ENCODE results near the gene IMMP2L.

IMMP2L gene

DNA sequence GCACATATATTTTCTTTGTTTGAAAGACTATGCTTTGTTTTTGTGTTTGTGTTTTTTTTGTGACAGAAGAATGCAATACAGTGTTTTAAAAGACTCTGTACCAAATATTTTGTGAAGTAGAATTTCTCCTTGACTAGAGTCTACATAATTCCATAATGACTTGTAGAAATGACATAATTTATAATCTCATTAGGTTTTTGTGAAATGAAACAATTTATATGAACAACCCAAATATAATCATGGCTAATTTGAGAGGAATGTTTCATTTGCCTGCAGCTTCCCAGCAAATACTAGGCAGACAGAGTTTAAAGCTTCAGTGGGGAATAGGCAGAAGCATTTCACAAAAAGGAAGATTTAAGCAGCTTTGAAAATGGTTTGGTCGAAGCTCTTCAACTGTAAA, 686.9 kb downstream of the IMMP2L start:
- TF ChIP-seq, protein P1, sequence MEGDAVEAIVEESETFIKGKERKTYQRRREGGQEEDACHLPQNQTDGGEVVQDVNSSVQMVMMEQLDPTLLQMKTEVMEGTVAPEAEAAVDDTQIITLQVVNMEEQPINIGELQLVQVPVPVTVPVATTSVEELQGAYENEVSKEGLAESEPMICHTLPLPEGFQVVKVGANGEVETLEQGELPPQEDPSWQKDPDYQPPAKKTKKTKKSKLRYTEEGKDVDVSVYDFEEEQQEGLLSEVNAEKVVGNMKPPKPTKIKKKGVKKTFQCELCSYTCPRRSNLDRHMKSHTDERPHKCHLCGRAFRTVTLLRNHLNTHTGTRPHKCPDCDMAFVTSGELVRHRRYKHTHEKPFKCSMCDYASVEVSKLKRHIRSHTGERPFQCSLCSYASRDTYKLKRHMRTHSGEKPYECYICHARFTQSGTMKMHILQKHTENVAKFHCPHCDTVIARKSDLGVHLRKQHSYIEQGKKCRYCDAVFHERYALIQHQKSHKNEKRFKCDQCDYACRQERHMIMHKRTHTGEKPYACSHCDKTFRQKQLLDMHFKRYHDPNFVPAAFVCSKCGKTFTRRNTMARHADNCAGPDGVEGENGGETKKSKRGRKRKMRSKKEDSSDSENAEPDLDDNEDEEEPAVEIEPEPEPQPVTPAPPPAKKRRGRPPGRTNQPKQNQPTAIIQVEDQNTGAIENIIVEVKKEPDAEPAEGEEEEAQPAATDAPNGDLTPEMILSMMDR (IDR thresholded peaks at IDR 0.05), result no peak
- Mint-ChIP-seq H3K36me3 (ENCODE audit: low read depth) (no peaks in the 10 kb centered on the region), H3K4me1 (no peaks in the 10 kb centered on the region), H3K27me3 (ENCODE audit: low read depth, poor library complexity) (no peaks in the 10 kb centered on the region), H3K9me3 (no peaks in the 10 kb centered on the region), H3K27ac (no peak overlapping the region), H3K4me3 (no peak overlapping the region)
- no peak for DNase-seq

DNA sequence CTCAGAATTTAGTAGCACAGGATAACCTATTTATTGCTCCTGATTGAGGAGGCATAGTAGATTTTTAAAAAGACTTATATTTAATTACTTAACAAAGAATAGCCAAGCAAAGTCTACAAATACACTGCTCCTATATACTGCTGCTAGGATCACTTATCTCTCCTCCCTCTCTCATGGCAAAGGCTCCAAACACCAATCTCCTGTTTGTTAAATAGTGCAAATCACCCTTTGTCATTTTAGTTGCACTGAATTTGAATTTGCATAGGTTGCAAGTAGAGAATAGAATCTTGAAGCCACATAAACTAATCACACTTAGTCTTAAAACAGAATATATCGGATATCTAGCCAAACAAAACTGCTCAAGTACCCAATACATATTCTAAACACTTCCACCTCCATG, 690.4 kb downstream of the IMMP2L start:
- no peaks in the 10 kb centered on the region for H3K4me1 Mint-ChIP-seq
- H3K27ac Mint-ChIP-seq, result no peak overlapping the region
- no peaks in the 10 kb centered on the region for H3K27me3 Mint-ChIP-seq (ENCODE audit: low read depth, poor library complexity)
- DNase-seq, result no peak
- no peaks in the 10 kb centered on the region for H3K9me3 Mint-ChIP-seq
- TF ChIP-seq, protein P1 (IDR thresholded peaks at IDR 0.05), result no peak
- H3K36me3 Mint-ChIP-seq (ENCODE audit: low read depth), result no peaks in the 10 kb centered on the region
- no peak overlapping the region for H3K4me3 Mint-ChIP-seq

DNA sequence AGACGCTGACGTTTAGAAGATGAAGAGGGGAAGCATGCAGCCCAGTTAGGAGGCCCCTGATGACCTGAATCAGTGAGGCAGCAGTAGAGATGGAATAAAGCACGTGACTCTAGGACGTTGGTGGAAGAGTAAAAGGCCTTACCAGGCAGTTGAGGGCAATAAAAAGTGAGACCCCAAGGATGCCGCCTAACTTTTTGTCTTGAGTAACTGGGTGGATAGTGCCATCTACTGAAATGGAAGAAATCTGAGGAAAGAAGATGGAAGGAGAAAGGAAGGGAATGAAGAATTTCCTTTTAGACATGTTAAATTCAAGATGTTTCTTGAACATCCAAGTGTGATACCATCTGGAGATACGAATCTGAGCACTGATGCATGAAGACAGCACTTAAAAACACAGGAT, 691.4 kb downstream of the IMMP2L start:
- H3K4me1 Mint-ChIP-seq, result peaks cover 7% of the 10 kb centered on the region
- peaks cover 3% of the 10 kb centered on the region for H3K9me3 Mint-ChIP-seq
- no peaks in the 10 kb centered on the region for H3K36me3 Mint-ChIP-seq (ENCODE audit: low read depth)
- no peak overlapping the region for H3K27ac Mint-ChIP-seq
- DNase-seq, result no peak
- TF ChIP-seq, protein P1 (IDR thresholded peaks at IDR 0.05), result no peak
- H3K4me3 Mint-ChIP-seq, result no peak overlapping the region
- H3K27me3 Mint-ChIP-seq (ENCODE audit: low read depth, poor library complexity), result peaks cover 2% of the 10 kb centered on the region

DNA sequence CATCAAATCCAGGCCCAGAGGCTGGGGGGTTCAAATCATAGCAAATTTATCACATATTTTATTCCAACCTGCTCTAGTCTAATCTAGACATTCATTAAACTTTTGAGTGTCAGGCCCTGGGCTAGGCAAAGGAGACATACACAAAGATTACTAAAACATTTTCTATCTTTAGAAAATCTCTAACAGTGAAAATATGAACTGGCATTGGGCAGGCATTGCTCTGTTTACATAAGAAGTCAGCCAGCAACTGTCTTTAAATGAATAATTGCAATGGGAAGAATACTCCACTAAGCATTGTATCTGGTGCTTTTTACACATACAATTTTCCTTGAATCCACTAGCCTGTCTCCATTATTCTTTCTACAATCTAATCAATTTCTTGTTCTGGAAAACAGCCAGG, 693.8 kb downstream of the IMMP2L start:
- TF ChIP-seq, protein P1 (IDR thresholded peaks at IDR 0.05), result no peak
- Mint-ChIP-seq H3K9me3 (peaks cover 3% of the 10 kb centered on the region), H3K4me3 (no peak overlapping the region), H3K27ac (no peak overlapping the region), H3K27me3 (ENCODE audit: low read depth, poor library complexity) (peaks cover 3% of the 10 kb centered on the region), H3K4me1 (peaks cover 9% of the 10 kb centered on the region), H3K36me3 (ENCODE audit: low read depth) (no peaks in the 10 kb centered on the region)
- no peak for DNase-seq

DNA sequence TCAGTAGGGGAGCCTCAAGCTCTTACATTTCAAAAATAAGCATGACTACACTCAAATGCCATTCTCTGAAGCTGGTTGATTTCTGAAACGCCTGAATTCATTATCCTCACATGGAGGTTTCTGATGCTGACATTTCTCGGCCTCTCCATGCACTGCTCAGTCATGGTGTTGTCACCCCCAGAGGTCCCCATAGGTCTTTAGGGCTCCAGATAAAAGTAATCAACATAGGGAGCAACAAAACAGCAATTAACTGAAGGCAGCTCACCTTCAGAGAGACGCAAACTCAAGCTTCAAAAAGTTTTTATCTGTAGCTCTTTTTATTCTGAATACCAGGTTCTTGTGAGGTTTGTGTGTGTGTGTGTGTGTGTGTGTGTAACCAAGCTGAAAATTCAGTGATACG, 694.5 kb downstream of the IMMP2L start:
- H3K27ac Mint-ChIP-seq, result no peak overlapping the region
- no peak for DNase-seq

DNA sequence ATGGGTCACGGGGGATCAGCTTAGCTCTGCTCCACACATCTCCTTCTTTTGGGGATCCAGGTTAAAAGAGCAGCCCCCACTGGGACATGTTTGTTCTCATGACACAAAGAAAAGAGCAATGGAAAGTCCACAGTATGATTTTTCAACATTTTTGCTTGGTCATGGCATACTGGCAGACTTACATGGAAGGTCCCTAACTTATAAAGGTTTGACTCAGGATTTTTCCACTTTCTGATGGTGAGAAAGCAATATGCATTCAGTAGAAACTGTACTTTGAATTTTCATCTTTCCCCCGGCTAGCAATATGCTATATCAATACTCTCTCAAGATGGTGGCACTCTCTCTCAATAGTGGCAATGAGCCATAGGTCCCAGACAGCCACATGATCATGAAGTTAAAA, 699.0 kb downstream of the IMMP2L start:
- Mint-ChIP-seq H3K27me3 (ENCODE audit: low read depth, poor library complexity) (peaks cover 3% of the 10 kb centered on the region), H3K4me3 (no peak overlapping the region), H3K36me3 (ENCODE audit: low read depth) (no peaks in the 10 kb centered on the region), H3K4me1 (peaks cover 9% of the 10 kb centered on the region), H3K9me3 (peaks cover 3% of the 10 kb centered on the region), H3K27ac (peak overlapping the region; percentile 9)
- TF ChIP-seq, protein P1 (IDR thresholded peaks at IDR 0.05), result no peak
- no peak for DNase-seq

More for the DNA sequence above, 694.5 kb downstream of the IMMP2L start:
- H3K27me3 Mint-ChIP-seq (ENCODE audit: low read depth, poor library complexity), result peaks cover 3% of the 10 kb centered on the region
- H3K4me1 Mint-ChIP-seq, result peaks cover 9% of the 10 kb centered on the region
- no peaks in the 10 kb centered on the region for H3K36me3 Mint-ChIP-seq (ENCODE audit: low read depth)
- TF ChIP-seq, protein P1 (IDR thresholded peaks at IDR 0.05), result no peak
- H3K4me3 Mint-ChIP-seq, result no peak overlapping the region
- peaks cover 3% of the 10 kb centered on the region for H3K9me3 Mint-ChIP-seq

All from nephron progenitor cell (in vitro differentiated cells).